ENCODE data around the gene SLC25A15. TPM values are rescaled to one million over a fixed set of nuclear protein-coding genes. Genes with fewer than 3 reads are reported as not detected.

SLC25A15 gene
- 21.1 TPM for total RNA-seq

DNA sequence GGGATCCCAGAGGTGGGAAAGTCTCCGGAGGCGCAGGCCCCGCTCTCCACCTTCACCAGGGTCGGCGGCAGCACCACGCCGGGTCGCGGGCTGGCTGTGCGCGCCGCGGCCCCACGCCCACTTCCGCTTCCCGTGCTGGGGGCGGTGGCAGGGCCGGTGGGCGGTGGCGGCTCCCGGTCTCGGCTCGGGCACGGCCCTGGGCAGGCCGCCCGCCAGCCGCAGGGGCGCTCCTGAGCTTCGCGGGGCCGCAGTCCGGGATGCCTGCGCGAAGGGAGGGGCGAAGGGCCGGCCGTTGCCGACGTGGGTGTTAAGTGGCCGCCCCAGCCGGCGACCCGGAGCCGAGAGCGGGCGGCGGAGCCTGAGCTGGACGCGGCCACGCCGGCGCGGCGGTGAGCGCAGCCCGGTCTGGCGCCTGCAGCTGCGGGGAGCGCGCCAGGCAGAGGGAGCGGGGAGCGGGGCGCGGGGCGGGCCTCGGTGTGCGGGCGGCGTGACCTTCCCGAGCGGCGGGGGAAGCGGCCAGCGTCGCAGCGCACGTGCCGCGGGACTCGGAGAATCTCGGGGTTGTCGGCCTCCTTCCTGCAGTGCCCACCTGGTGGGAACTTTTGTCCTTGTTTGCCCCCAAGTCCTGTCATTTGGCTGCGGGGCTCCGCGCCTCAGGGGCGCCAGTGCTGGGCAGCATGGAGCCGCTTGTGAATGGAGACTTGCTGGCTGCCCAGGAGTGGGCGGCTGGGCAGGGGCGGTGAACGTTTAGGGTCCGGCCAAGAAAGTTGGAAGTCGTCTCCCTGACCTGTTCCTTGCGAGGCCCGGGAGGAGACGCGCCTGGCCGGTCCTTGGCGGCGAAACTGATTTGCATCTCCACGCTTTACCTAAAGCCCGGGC is at the start of gene SLC25A15:
SLC25A15 (plus strand) TSS at position 337 of the 879 bp plus-strand sequence. CDS start 3,616 bp downstream, outside the sequence.
- DNase-seq: peak; percentile 54

GRCh38 chr13:40749327-40749726 is 40.1 kb upstream of the SLC25A15 start:
- DNase-seq: no peak

DNA sequence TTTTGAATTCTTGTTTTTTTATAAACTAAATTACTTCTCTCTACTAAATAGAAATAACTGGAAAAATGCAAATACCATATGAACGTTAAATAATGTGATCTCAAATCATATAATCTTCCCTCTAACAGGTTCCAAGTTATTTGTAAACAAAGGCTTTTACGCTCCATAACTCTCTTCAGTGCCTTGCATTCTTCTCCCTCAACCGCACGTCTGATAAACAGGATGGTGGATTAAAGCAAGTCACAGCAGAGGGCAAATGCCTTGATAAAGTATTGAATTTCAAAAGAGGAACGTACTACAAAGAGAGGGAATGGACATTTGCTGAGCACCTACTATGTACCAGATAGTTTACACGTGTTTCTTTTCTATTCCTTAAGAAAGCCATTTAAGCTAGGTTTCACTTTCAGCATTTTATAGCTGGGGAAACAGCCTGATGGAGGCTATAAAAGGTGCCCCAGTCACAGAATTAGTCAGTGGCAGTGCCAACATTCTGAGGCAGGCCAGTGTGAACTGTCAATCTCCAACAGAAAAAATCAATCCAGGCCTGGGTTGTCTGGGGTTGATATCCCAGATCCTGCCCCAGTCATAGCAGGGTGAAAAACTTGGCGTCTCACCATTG is 34.2 kb upstream of the SLC25A15 start:
- no peak for DNase-seq

- DNase-seq: no peak
These were observed 33.4 kb upstream of the SLC25A15 start for GRCh38 chr13:40756042-40756441.

DNA sequence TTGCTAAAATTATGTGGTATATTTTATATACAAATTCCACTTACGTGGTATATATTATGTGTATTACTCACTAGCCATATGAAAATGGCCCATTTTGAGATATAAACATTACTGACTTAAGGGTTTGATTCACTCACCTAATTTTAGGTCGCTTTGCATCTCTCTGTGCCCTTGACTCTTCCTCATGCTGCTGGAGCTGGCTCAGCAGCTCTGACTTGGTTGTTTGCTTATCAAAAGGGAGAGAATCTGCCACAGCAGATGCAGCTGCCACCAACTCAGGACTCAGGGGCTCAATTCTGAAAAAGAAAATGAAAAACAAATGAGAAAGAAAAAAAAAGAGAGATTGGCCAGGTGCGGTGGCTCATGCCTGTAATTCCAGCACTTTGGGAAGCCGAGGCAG is 30.6 kb upstream of the SLC25A15 start:
- DNase-seq: no peak

DNA sequence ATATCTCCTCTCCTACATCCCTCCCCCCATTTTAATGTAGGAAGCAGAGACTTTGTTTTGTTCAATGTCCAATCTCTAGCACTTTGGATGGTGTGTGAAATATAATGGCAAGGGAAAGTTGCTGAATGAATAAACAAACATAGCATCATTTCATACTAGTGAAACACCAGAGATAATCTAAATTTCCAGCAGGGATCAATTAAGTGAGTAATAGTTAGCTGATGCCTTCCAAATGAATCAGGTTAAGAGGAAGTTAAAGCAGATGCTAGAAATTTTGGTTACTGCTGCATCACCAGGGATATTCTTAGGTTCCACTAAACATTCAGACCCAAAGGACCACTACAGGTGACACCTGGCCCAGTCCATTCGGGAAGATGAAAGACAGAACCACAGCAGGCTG is 26.6 kb upstream of the SLC25A15 start:
- no peak for DNase-seq

DNA sequence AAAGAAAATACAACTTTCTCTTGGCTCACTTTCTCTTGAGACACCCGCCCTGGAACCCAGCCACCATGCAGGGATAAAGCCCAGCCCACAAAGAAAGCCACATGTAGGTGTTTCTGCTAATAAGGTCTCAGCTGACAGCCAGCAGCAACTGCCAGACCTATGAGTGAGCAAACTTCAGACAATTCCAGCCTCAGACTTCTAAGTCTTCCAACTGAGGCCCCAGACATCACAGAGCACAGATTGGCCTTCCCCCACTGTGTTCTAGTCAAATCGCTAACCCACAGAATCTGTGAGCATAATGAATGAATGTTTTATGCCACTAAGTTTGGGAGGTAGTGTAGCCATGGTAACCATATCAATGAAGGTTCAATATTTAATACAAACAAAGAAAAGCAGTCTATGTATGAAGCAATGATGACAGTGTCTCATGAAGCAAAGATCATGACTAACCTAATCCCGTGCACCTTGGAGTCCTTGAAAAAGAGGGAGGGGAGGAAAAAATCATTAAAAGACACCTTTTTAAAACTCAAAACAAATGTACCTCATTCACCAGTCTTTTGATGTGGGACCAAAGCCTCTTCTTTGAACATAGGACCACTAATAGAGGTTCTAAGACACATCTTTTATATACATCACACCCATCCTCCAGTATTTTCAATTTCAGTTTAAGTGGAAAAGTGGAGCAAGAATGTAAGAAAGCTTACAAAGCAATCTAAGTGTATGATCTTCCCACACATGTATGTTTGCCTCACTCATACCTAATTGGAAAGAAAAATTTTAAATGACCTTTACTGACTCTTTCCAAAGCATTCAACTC is 24.6 kb upstream of the SLC25A15 start:
- DNase-seq: no peak

DNA sequence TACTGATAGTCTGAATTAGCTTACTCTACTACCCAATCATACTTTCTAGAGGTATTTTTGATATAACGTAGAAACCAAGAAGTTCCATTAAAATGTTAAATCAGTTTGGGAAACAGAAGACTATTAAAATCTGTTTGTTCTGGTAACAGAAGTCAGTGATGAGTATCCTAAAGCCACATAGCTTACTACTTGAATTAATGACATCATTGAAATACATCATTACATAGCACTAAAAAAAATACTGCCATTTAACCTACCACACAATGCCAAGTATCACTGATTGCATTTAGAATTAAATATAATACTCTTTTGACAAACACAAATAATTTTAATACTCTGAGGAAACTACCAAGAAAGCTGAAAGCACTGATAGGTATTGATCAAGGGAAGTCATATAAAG is 23.8 kb upstream of the SLC25A15 start:
- DNase-seq: no peak

DNA sequence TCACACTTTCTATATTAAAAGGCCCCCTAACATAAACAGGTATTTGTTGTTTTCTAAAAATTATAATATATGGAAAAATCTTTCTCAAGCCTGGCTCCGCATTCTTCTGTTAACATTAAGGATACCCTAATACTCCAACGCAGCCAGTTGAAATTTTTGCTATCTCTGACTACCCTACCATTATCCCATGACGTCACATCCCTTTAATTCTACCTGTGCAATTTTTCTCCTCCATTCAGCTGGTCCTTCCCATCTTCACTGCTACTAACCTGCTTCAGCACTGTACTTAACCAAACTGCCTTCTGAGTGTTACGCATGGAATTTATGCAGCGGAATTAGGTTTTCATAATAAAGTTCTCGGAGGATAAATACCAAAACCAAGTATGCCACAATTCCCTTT is 19.4 kb upstream of the SLC25A15 start:
- DNase-seq: no peak

DNA sequence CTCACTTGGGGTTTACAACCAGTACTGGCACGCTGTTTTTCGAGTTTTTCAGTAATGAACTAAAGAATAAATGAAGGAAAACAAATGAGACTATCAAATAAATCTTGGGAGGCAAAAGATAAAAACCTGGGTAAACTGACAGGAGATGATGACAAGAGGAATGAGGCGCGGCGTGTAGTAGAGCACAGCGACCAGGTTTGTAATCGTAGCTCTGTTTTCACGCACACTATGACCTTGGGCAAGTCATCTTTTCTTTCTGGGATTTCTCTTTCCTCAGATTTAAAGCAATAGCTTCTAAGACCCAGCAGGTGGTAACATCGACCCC is 18.8 kb upstream of the SLC25A15 start:
- DNase-seq: no peak

- DNase-seq: peak; percentile 92
These were observed 18.3 kb upstream of the SLC25A15 start, which contains the start of gene MRPS31 for GRCh38 chr13:40770934-40771618. Gene MRPS31, minus strand, starts transcription at chr13:40771190. Its CDS starts 54 bp downstream, at chr13:40771136.

DNA sequence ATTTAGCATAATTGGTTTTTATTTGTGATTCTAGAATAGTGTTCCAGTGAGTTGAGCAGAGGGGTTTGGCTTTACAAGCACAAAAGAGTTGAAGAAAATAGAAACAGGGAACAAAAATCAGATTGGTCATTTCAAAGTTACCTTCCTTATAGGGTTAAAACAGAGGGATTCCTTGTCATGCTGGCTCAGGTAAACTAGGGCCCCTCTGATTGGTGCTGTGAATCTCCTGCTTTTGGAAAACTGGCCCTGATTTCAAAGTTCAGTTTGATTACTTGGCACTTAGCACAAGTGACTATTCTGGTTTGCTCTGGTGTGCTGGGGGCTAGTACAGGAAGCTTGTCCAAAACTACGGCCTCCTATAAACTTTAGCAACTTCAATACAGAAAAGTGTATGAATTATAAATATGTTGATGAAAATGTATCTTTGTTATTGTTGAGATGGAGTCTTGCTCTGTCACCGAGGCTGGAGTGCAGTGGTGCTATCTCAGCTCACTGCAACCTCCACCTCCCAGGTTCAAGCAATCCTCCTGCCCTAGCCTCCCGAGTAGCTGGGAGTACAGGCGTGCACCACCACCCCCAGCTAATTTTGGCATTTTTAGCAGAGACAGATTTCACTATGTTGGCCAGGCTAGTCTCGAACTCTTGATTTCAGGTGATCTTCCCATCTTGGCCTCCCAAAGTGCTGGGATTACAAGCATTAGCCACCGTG is 16.5 kb upstream of the SLC25A15 start:
- DNase-seq: no peak

- no peak for DNase-seq
These were observed 14.7 kb upstream of the SLC25A15 start for GRCh38 chr13:40774672-40775071.

GRCh38 chr13:40776232-40776631 is 13.2 kb upstream of the SLC25A15 start:
- no peak for DNase-seq

DNA sequence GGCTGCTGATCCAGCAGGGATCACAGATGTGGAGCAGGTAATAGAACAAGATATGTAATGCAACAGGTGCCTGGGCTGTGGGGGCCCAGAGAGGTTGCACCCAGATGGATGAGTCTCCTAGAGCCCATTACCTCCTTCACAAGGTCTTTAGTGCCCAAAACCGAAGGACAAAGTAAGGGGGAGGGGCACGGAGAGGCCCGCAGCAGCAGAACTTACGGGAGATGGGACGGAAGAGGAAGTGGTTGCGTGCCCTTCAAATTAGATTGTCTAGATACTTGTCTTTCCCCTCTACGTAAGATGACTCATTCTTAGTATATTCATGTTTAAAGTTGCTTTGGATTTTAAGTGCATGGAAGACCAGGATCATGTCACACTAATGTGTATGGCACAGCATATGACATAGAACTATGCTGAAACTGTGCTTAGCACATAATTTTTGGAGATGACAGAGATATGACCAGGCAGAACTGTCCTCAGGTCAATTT is 12.7 kb upstream of the SLC25A15 start:
- no peak for DNase-seq

GRCh38 chr13:40777166-40777808 is 12.1 kb upstream of the SLC25A15 start:
- DNase-seq: no peak

DNA sequence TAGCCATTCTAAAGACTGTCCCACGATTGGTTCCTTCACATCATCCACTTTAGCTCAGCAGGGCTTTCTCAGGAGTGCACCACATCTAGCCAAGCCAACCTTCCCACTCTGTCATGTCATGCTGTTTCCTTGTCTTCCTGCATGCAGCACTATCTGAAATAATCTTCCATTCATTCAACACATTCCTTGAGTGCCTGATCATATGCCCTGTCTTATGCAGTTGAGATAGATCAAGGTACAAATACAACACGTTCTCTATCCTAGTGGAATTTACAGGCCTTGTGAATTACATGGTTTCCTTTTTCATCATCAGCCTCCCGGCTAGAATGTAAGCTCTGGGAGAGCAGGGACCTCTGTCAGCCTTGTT is 11.6 kb upstream of the SLC25A15 start:
- DNase-seq: no peak

GRCh38 chr13:40779049-40779448 is 10.4 kb upstream of the SLC25A15 start:
- DNase-seq: no peak

GRCh38 chr13:40779796-40780285 is 9.6 kb upstream of the SLC25A15 start:
- no peak for DNase-seq

DNA sequence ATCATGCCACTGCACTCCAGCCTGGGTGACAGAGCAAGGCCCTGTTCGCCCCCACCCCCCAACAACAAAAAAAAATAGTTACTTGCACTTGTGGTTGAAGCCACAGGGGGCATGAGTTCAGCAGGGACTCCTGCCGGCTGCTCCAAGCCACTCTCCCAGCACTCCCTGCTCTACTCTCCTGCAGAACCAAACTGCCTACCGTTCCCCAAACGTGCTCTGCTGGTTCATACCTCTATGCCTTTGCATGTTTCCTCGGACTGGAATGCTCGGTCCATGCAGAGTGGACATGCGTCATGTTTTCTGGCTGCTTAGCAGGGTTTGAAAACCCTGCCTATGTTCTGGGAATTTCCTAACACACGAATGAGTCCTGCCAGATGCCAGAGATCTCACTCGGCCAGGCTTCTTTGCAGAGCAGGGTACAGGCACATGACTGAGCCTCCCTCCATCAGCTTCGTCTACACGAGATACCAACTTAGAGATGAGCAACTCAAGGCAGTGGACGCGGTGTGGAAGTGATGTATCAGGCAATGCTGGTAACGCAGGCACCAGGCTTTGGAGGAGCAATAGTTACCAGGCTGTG is 8.5 kb upstream of the SLC25A15 start:
- no peak for DNase-seq

DNA sequence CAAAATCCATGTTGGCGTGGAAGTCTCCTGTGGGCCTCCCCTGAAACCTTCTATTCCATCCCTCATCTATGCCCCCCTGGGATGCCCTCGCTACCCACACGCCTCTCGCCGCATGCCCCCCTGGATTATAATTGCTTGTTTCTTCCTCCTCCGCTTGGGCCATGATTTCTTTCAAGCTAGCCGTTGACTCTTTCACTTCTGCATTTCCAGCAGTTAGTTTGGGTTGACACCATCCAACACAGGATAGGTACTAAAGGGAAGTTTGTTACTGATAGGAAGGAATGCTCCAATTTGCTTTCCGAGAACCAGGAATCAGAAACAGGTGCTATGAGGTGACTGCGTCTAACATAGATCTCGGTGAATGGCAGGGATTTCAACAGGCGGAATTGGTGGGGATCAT is 7.7 kb upstream of the SLC25A15 start:
- DNase-seq: no peak

Data from occipital lobe (tissue), 2 donors.